ENCODE data around the gene EEF2K.
"Not testable (repeated sequence)": the region's sequence is repeated elsewhere in the genome, so short reads cannot be mapped to it uniquely, and the experiment has no call there.

The EEF2K gene

DNA sequence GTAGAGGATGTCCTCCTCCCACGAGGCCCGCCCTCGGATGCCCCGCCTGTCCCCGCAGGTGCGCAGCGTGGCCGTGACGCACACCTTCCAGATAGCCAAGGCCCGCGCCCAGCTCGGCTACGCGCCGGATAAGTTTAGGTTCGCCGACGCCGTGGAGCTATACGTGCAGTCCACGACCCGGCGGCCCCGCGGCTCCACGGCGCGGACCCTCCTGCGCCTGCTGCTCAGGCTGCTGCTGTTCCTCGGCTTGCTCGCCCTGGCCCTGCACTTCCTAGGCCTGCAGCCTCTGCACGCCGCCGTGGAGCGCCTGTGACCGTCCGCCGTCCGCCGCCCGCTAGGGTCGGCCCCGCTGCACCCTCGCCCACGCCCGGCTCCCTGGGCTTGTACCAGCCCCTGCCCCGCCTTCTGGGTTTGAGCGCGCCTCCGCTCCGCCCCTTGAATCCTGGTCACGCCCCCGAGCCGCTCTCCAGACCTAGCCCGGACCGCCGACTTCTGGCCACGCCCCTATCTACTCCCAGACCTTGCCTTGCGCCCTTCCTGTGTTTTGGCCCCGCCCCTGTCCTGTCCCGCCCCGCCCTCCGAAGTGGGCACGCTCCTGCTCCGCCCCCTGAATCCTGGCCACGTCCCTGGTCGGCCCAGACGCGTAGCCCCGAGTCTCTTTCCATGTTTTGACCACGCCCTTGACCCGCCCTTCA, 15.8 kb upstream of the EEF2K start:
- DNase-seq (ENCODE audit: low read depth): peak; percentile 80

DNA sequence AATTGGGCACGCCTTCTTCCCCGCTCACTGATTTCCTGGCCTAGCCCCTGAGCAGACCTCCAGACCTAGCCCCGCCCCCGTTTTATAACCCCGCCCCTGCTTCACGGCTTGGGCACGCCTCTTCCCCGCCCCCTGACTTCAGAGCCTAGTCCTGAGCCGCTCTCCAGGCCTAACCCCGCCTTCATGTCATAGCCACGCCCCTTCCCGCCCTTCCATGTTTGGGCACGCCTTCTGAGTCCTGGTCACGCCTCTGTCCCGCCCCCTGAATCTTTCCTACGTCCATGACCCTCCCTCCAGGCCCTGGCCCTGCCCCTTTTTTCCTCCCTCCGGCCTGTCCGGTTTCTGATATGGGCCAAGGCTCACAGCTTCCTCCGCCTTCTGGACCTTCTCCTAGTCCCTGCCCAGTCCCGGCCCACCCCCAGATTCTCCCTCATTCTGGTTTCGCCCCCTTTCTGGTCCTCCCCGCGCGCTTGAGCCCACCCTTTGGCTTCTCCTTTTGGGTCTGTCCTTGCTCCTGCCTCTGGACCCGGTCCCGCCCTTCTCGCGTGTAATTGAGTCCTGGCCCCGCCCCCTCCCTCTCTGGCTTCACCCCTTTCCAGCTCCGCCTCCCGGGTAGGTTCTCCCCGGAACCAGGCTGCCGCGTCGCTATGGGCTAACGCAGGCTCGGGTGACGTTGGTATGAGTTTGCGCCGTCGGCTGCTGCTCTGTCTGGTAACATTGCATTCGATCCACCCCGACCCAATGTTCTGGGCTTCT, 15.1 kb upstream of the EEF2K start:
- peak; percentile 98 for DNase-seq (ENCODE audit: low read depth)

DNA sequence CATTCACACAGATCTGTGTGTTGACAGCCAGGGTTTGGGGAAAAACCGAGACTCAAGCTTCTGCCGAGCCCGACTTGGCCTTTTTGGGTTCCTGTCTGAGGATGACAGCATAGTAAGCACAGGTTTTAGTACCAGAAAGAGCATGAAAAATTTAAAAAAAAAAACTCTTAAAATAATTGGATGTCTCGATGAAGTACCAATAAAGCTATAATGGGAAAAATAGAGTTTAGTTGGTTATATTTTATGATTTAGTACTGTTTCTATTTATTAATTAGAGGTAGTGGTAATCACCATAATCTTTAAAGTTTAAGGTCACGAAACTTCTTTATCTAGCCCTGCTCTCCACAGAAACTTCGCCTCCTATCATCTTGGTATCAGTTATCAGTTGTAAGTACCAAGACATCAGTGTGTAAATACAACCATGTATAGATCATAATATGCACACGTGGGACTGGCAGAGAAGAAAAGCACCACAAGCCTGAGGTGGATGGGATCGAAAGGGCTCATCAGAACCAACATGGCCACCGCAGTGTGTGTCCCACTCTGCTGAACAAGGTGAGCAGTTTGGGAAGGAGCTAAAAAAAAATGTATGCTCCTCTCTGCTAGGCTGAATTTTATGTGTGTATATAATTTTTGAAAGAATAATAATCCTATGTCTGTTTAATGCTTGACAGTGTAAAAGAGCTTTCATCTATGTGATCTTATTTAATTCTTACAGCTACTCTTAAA, 14.4 kb upstream of the EEF2K start:
- DNase-seq (ENCODE audit: low read depth): no peak

DNA sequence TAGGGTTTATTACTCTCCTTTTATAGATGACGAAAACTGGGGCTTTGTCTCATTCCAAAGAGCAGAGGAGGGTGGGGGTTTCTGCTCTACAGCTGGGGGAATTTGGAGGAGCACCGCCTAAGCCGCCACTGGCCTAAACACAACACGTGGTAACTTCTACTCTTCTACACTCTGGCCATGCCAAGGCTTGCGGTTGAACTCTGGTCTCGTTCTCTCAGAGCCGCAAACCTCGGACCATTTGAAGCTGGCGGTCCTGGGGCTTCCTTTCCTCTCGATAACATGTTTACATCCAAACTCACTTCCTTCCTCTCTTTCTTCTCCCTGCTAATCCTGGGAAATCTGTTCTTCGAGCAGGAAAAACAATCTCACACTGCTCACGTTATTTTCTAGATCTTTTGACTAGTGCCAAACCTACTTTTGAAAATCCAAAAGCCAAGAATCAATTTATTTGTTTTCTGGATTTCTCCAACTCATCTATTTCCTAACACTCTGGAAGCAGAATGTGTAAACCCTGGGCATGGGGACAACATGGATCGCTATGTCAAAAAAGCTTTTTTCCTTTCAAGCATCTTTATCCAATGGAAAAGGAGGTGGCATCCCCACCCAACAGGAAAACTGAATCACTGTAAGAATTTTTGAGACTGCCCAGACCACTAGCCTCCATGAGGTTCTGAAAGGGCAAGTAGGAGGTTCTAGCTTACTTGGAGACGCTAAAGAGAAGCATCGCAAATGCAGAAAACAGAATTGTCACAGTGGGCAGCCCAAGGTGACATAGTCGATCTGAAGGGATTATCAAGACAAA, 13.6 kb upstream of the EEF2K start:
- DNase-seq (ENCODE audit: low read depth): peak; percentile 54

DNA sequence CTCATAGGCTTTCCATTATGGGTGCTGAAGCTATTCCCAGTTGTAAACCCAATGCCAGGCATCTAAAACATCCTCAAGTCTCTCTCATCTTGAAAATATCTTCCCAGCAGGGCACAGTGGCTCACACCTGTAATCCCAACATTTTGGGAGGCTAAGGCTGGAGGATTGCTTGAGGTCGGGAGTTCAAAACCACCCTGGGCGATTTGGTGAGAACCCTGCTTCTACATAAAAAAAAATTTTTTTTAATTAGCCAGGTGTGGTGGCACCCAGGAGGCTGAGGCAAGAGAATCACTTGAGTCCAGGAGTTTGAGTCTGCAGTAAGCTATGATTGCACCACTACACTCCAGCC, 13.0 kb upstream of the EEF2K start:
- no peak for DNase-seq (ENCODE audit: low read depth)

DNA sequence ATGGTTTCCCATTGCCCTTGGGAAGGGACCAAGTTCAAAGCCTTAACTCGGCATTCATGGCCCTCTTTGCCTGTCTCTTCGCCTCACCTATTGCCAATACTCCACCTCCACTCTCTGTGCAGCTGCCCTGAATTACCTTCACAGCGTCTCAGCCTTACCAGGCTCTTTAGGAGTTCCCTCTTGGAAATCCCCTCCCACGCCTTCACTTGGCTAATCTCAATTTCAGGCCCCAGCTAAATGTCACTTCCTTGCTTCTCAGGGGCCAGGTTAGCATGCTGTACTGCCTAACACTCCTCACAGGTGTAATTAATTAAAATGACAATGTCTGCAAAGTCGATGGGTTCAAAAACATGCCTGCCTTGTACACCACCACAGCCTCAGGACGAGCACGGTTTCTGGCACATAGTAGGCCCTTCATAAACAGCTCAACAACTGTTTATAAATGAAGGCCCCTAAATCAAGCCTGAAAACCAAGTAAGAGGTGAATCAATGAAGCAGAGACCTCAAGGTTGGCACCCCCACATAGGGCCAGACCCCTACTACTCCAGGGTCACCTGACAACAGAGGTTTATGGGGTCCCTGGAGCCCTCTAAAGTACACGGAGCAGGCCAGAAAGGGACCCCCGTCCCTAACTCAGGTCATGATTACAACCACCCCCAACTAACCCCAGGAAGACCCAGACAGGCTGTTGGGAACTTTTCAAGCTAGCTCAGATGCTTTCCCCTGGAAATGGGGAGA, 11.2 kb upstream of the EEF2K start:
- DNase-seq (ENCODE audit: low read depth): no peak

DNA sequence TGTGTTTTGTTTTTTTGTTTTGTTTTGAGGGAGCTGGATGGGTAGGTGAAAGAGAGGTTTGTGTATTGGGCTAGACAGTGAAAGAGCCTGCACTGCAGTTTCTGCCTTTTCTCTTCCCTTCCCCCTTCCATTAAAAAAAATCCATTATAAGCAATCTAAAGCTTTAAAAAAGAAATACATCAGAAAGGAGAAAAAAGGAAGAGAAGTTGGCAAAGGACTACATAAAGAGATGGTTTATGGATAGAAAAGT, 10.7 kb upstream of the EEF2K start:
- no peak for DNase-seq (ENCODE audit: low read depth)

DNA sequence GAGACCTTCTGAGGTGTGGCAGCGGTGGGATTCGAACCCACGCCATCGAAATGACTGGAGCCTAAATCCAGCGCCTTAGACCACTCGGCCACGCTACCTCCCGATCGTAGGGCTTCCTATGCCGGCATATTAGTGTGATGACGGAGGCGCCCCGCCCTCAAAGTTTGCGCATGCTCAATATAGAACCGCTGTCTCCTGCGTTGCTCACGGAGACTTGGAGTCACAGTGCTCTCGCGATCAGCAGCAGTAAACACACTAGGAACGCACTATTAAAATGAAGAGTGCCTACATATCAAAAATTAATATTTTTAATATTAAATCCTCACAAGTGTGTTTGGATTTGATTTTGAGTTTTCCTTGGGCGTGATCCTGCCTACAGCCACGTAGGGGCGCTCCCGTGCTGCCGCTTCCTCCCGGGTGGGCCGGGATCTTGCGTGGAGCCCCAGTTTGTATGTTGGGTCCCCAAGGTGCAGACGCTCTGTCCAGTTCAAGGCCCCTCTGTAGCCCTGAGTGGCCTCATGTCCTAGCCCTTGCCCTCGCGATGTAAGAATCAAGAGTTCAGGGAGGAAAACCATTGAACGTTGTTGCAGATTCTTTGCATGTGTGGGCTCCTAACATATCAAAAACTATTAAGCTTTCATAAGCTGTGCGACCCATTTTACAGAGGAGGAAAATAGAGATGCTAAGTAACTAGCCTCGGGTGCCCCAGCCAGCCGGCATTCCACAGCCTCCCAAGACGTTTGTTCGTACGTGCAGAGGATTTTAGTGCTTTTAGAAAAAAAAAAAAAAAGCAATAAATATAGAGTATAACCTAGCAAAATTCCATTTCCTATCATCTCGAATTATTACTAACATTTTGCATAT, 10.2 kb upstream of the EEF2K start:
- peak; percentile 80 for DNase-seq (ENCODE audit: low read depth)

DNA sequence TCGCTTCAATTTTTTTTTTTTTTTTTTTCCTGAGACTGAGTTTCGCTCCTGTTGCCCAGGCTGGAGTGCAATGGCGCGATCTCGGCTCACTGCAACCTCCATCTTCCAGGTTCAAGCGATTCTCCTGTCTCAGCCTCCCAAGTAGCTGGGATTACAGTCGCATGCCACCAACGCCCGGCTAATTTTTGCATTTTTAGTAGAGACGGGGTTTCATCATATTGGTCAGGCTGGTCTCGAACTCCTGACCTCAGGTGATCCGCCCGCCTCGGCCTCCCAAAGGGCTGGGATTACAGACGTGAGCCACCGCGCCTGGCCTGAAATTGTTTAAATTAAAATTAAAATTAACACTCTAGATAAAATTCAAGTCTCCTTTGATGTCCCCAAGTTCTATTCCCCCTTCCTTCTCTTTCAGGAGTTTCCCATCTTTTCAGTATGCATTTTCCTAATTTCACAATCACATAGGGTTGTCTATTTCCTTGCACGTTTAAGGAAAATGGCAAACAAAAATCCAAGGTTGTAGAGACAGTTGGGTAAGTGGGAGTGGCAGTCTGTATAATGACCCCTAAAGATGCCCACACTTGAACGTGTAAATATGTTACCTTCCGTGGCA, 9.4 kb upstream of the EEF2K start:
- not testable (repeated sequence) for DNase-seq (ENCODE audit: low read depth)

DNA sequence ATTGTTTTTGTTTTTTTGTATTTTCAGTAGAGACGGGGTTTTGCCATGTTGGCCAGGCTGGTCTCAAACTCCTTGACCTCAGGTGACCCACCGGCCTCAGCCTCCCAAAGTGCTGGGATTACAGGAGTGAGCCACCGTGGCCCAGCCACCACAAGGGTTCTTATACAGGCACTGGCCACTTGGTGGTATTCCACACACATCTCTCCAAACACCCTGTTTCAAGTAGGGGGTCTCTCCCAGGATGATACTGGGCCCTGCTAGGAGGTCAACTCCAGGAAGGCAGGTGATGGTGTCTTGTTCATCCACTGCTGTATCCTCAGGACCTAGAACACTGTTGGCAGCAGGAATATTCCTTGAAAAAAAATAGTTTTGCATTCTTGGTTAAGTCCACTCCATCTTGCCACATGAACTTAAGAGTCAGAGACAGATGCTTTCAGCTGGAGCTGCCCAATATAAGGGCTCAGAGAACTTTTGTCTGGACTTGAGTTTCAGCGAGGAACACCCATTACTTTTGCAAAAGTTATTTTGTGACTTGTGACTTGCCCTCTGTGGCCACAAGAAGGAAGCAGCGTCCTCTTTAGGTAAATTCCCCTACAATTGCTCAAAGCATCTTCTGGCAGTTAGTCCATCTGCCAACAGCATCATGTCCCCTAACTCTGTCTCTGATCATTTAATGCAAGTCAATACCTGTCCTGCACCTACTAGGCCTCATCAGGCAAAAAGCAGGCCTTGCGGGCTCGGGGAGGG, 7.4 kb upstream of the EEF2K start:
- no peak for DNase-seq (ENCODE audit: low read depth)

DNA sequence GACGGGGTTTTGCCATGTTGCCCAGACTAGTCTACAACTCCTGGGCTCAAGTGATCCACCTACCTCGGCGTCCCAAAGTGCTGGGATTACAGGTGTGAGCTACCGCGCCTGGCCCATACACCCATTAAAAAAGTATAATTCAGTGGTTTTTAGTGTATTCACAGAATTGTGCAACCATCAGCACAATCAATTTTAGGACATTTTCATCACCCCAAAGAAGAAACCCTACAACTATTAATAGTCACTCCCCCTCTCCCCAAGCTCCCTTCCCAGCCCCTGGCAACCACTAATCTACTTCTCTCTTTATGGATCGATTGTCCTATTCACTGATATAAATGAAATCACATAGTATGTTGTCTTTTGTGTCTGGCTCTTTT, 3.8 kb upstream of the EEF2K start:
- no peak for DNase-seq (ENCODE audit: low read depth)

DNA sequence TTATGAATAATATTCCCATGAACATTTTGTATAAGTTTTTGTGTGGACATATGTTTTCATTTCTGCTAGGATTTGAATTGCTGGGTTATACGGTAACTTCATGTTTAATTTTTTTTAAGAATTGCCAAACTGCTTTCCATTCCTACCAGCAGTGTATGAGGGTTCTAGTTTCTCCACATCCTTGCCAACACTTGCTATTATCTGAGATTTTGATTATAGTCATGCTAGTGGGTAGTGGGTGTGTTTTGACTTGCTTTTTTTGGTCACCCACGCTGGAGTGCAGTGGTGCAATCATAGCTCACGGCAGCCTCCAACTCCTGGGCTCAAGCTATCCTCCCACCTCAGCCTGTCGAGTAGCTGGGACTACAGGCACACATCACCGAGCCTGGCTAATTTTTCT, 3.0 kb upstream of the EEF2K start:
- DNase-seq (ENCODE audit: low read depth): no peak

DNA sequence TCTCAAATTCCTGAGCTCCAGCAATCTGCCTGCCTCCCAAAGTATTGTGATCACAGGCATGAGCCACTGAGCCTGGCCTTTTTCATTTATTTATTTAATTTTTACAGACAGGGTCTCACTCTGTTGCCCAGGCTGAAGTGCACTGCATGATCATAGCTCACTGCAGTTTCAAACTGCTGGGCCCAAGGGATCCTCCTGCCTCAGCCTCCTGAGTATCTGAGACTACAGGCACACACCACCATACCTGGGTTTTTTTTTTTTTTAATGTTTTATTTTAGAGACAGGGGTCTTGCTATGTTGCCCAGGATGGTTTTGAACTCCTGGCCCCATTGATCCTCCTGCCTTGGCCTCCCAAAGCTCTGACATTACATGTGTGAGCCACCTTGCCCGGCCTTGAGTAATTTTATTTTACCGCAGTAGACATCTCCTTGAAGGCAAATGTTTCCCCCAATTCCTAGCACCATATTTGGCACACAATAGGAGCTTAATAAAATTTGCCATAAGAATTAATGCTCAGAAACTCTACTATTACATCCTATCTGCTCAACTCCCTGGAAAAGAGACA, 1.9 kb upstream of the EEF2K start:
- DNase-seq (ENCODE audit: low read depth): no peak

DNA sequence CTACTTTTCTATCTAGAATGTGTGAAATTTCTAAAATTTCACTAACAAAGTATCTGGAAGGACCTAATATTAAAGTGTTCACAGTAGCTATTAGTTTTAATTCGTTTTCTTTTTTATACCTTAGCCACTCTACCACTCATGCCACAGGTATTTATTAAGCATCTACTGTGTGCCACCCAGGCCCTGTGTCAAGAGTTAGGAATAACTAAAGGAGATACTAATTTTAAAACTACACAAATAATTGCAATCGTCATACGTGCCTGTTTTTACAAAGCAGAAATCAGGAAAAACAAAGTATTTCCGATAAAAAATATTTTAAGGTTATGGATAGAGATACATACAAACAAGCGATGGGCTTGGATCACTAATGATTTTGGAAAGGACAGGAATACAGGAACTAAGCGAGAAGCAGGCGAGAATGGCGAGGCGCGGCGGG, 483 bp upstream of the EEF2K start:
- no peak for DNase-seq (ENCODE audit: low read depth)

DNA sequence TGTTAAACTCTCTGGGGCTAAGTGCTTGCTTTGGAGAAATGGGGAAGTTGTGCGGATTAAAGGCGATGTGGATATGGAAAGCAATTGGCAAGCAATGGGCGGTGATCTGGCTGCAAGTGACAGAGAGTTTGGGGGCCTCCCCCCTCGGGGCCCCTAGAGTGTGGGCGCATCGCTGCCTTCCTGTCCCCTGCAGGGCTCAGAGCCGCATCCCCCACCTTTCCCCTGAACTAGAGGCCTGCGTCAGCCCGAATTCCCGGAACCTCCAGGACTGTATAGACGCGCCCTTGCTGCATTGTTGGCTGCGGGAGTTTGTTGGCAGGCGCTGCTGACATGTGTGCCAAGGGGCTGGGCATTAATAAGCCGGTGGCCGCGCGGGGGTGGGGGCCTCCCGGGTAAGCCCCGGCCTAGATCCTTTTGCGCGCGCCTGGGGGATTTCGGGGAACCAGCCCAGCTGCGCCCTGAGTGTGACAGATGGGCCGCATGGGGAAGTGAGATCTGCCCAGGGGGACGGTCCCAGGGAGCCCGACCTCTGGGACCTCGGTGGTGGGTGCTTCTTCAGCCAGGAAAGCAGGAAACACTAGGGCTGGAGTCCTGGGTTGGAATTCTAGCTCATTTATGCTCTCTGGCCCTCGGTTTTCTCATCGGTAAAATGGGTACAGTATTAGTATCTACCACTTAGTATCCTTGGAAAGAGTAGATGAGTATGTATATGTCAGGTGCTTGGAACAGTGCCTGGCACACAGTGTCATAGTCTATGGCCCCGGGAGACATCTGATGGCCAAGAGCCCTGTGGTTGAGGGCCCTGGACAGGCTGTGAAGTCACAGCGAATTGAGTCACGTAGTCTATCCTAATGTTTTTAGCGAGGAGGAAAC, 1.0 kb downstream of the EEF2K start:
- DNase-seq (ENCODE audit: low read depth): peak; percentile 49

DNA sequence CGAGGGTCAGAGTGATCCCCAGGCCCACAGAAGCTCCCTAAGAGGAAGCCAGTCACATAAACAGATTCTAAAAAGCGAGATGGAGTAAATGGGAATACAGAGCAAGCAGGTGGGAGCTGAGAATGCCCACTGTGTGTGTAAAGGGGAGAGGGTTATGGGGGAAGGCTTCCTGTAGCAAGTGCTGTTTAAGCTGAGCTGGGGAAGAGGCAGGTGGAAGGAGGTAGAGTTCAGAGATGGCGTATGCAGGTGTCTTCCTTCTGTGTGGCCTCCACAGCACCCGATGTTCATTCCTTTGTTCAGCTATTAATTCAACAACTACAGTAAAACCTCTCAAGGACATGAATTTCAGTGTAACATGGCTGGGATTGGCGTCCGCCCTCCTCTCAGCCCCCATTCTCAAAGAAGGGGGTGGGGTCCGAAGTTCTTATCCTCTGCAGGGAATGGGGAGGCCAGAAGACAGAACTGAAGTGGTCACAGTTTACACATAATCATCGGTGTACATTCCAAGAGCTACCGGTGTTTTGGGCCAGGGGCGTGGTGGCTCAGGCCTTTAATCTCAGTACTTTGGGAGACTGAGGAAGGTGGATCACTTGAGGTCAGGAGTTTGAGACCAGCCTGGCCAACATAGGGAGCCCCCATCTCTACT, 1.8 kb downstream of the EEF2K start:
- no peak for DNase-seq (ENCODE audit: low read depth)

DNA sequence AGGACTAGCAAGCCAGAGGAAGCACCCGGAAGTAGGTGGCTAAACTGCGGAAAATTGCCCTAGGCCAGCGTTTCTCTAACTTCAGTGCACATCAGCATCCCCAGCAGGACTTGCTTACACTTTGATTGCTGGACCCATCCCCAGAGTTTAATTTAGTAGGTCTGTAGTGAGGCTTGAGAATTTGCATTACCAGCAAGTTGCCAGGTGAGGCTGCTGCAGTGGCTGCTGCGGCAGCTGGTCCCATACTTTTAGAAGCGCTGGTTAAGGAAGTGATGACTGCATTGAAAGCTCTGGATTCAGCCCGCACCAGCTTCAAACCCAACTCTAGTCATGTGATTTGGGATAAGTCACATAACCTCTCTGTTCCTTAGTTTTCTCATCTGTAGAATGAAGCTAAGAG, 4.2 kb downstream of the EEF2K start:
- no peak for DNase-seq (ENCODE audit: low read depth)

DNA sequence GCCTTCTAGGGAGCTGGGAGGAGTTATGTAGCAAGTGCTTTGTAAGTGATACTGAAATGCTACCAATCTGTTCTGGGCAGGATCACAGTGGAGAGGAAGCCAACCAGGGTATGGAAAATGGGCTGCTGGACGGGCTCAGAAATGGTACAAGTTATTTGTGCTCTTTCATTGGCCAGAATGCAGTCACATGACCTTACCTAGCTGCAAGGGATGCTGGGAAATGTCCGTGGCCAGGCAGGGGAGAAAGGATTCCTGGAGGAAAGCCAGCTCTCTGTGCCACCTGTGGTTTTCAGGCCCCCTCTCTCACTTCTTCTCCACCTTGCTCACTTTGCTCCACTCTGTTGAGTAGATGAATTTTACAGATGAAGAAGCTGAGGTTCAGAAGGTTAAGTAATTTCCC, 4.8 kb downstream of the EEF2K start:
- DNase-seq (ENCODE audit: low read depth): no peak

Measured in stimulated activated CD8-positive, alpha-beta memory T cell treated with anti-CD3 and anti-CD28 coated beads, Interleukin-12 subunit alpha, Interleukin-12 subunit beta, amount 100 ng/mL, for 4 hours (primary cell).